ENCODE results near the gene FHIP2A.
"Not testable (repeated sequence)": the region's sequence is repeated elsewhere in the genome, so short reads cannot be mapped to it uniquely, and the experiment has no call there.

Gene FHIP2A, protein sequence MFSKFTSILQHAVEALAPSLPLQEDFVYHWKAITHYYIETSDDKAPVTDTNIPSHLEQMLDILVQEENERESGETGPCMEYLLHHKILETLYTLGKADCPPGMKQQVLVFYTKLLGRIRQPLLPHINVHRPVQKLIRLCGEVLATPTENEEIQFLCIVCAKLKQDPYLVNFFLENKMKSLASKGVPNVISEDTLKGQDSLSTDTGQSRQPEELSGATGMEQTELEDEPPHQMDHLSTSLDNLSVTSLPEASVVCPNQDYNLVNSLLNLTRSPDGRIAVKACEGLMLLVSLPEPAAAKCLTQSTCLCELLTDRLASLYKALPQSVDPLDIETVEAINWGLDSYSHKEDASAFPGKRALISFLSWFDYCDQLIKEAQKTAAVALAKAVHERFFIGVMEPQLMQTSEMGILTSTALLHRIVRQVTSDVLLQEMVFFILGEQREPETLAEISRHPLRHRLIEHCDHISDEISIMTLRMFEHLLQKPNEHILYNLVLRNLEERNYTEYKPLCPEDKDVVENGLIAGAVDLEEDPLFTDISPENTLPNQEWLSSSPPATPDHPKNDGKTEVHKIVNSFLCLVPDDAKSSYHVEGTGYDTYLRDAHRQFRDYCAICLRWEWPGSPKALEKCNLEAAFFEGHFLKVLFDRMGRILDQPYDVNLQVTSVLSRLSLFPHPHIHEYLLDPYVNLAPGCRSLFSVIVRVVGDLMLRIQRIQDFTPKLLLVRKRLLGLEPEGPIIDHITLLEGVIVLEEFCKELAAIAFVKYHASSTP

DNA sequence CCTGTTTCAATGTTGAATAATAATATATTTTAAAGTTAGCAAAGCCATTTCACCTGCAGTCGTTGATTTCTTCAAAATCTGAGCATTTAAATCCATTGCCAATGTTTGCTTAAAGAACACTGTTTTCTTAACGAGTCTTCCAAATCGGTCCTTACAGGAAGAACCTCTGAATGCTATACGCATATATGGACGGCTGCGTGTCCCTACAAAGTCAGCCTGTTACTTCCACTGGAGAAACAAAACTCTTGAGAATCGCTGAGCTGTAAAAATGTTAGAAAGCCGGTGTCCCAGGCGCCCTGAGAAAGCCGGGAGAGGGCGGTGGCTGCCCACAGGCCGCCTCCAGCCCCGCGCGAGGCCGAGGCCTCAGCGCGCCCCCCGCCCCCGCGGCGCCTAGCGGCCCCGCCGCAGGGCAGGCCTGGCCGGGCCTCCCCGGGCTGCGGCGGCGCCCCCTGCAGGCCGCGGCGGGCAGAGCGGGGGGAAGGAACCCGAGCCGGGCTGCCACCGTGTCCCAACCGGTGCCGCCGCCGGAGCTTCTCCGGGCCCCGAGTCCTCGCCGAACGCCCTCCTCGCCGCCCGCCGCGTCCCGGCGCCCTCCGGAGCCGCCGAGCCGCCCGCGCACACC lies at the start of gene FHIP2A:
Gene FHIP2A, plus strand, starts transcription at position 488 of the 622 bp plus-strand sequence. CDS start 299 bp downstream, outside the sequence.
- peak; percentile 89 for DNase-seq

DNA sequence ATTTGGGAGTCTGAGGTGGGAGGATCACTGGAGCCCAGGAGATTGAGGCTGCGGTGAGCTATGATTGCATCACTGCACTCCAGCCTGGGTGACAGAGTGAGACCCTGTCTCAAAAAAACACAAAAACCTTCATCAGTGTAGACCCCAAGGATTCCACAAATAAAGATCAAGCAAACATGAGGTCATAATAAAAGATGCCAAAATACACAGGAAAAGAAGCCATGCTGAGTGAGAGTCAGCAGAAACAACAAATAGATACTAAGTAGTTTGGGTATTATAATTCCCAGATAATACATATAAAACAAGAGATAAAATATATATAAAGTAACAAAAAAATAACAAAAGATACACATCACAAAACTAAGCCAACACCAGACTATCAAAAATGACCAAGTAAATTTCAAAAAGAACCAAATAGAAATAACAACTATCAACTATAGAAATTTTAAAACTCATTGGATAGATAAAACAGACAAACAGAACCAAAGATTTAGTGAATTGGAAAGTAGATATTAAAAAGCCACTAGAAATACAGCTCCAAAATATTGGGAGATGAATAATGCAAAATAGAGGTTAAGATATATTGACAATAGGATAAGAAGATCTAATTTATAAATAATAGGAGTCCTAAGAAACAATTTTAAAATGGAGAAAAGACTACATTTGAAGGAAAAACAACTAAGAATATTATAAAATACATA lies 48.9 kb upstream of the FHIP2A start:
- no peak for DNase-seq

DNA sequence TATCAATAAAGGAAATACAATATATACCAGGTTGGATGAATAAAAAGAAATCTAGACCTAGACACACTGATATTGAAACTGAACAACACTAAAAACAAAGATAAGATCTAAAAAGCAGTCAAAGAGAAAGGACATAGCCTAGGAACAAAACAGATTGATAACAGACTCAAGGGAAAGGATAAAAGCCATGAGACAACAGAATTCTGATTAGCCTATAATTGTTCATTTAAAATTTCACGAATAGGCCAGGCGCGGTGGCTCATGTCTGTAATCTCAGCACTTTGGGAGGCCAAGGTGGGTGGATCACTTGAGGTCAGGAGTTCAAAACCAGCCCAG lies 48.4 kb upstream of the FHIP2A start:
- no peak for DNase-seq

DNA sequence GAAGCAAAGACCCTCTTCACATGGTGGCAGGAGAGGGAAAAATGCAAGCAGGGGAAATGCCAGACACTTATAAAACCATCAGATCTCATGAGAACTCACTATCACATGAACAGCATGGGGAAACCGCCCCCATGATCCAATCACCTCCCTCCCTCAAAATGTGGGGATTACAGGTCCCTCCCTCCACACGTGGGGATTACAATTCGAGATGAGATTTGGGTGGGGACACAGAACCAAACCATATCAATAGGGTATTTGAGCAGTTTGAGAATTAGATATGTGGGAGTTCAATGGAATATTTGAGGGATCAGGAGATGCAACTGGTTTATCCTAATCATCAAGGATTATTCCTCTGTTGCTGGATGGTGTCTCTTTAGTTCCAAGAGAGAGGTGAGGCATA lies 46.5 kb upstream of the FHIP2A start:
- DNase-seq = not testable (repeated sequence)

DNA sequence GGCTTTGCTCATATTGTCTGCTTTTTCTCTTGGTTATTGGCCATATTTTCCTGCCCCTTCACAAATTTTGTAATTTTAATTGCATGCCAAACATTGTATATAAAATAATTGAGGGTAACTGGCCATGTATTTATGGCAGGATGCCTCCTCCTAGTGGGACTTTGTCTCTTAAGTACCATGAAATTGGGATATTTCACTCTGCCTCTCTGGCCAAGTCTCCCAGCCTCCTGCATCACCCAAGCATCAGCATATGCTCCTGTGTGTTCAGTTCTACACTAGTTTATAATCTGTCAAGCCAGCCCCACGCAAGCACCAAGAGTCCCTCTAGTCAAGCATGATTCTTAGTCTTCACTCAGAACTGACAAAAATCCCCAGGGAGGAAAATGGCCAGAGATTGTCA lies 44.2 kb upstream of the FHIP2A start:
- DNase-seq = no peak

DNA sequence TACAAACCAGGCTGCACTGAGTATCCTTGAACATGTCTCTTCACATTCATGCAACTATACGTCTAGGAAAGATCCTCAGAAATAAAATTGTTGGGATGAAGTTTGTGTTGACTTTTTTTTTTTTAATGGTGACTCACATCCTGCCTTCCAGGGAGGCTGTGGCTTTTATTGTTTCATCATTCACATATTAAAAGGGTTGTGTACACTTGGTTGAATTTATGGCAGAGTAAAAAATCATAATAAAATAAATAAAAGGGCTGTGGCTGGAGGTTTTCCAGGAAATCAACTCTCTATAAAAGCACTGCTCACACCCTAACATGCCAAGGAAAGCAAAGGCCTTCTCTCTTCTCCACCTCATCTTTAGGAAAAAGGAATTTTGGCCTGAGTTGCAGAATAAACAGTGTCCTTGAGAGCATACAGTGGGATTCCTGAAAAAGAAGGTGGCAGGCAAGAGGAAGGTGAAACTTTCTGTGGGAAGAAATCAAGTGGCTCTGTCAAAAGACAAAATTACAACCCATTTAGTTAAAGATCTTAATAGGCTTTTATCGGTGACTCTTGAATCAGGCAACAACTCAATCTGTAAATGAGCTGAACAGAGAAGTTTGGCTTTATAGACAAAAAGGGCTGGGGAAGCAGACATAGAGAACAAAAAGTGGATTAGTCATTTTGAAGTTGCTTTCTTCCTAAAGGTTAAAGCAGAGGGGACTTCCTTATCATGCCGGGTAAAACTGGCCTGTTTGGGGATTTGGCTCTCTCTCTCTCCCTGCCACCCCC lies 41.6 kb upstream of the FHIP2A start:
- no peak for DNase-seq

DNA sequence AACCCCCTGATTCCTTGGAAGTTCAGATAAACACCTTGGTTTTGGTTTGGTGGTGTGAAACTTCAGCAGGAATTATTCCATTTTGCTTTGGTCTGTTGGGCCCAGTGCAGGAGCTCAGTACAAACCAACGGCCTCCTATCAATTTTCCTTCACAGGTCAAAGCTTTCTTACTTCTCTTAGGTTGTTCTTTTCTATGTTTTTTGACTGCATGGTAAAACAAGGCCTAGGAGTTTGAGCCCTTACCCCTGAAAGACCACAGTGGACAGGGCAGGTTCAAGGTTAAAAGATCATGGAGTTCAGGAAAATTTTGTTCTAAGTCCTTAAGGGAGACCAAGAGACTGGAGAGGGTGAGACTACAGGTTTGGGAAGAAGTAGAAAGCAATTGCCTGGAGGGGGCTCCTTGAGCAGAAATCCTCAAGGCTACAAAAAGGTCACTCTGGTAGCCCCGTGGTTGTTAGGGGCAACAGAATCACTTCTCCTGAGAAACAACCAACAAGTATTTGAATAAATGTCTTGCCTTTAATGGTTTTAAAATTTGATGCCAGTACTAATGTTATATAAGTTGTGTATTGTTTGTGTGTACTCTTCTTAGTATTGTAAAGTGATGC lies 40.9 kb upstream of the FHIP2A start:
- no peak for DNase-seq

DNA sequence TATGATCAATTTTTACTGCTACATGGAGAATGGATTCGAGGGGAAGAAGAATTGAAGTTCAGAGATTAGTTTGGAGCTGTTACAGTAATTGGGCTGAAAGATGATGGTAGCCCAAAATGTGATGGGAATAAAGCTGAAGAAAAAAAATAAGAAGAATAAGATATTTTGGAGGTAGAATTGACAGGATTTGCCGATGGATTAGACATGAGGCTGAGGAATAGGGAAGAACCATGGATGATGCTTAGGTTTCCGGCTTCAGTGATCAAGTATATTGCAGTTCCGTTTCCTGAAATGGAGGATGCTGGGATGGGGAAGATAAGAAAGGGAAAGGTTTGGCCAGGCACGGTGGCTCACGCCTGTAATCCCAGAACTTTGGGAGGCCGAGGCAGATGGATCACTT lies 38.9 kb upstream of the FHIP2A start:
- DNase-seq = no peak

DNA sequence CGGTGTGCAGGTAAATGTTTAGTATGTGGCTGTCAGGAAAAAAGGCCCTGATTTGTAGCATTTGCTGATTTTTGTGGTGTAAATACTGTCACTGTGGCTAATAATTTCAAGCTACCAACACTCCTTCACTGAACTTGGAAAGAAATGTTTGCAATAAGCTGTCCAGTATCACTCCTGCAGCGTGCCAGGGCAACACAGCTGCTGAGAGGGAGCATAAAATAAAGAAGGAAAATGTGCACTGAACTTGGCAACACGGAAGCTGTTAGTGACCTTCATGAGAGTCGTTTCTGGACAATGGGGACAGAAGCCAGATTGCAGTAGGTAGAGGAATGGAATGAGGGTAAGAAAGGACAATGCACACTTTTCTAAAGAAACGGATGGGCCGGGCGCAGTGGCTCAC lies 37.9 kb upstream of the FHIP2A start:
- no peak for DNase-seq

DNA sequence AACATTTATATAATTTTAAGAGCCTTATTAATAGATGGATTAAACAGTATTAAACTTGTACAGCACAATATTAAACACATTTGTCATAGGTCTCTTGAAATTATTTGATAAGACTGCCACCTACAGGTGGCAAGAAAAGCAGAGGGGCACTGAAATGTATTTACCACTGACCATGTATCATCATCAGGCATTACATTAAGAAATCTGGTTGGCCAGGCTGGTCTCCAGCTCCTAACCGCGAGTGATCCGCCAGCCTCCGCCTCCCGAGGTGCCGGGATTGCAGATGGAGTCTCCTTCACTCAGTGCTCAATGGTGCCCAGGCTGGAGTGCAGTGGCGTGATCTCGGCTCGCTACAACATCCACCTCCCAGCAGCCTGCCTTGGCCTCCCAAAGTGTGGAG lies 35.1 kb upstream of the FHIP2A start:
- DNase-seq = not testable (repeated sequence)

DNA sequence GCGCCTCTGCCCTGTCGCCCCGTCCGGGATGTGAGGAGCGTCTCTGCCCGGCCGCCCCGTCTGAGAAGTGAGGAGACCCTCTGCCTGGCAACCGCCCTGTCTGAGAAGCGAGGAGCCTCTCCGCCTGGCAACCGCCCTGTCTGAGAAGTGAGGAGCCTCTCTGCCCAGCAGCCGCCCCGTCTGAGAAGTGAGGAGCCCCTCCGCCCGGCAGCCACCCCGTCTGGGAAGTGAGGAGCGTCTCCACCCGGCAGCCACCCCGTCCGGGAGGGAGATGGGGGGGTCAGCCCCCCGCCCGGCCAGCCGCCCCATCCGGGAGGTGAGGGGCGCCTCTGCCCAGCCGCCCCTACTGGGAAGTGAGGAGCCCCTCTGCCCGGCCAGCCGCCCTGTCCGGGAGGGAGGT lies 34.4 kb upstream of the FHIP2A start:
- DNase-seq = not testable (repeated sequence)

DNA sequence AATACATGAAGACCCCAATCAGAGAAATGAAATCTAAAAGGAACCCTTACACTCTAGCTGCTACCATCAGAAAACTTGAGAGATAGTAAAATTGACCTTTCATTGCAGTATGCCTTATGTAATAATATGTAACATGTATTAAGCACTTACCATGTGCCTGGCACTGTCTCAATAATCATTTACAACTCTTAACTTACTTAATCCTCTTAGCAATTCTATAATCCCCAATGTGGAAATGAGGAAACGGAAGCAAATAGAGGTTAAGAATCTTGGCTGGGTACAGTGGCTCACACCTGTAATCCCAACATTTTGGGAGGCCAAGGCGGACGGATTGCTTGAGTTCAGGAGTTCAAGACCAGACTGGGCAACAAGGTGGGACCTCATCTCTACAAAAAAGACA lies 29.8 kb upstream of the FHIP2A start:
- no peak for DNase-seq

DNA sequence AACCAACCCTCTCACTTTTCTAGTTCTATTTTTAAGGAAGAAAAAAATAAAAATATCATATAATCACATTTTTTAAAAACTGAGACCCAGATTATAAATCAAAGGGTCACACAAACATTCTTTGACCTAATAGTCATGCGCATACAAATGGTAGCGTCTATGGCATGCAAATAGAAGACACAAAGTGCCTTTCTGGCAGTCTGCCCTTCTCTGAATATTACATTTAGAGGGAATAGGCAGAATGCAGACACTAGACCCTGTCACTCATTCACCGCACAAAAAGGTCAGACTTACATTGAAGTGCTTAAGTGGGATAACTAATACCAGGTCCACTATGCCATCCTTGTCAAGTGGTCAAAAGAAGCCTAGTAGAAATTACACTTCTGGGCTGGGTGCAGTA lies 26.5 kb upstream of the FHIP2A start:
- no peak for DNase-seq

DNA sequence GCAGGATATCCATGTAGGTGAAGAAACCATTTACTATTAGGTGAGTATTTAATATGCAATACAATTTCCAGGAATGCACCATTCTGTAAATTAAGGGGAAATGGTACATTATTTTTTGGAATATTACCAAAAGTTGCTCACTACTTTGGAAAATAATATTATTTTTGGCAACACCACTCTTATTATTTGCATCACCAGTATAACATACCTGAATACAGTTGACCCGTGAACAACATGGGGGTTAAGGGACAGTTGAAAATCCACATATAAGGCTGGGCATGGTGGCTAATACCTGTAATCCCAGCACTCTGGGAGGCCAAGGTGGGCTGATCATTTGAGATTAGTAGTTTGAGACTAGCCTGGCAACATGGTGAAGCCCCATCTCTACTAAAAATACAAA lies 21.2 kb upstream of the FHIP2A start:
- DNase-seq = no peak

DNA sequence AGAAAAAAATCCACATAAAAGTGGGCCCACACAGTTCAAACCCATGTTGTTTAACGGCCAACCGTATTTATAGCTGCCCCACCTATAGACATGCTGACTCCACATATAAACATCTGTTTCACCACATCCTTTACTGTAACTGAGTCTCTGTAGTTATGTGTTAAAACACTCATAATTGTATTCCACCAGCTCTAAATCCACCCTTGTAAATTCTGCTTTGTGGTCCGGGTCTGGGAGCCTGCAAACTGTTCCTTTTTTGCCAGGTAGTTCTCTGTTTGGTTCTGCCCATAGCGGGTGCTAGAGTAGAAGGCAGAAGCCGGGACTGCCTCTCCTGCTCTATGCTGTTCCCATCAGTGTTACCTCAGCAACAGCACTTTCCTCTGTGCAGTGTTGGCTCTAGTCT lies 20.2 kb upstream of the FHIP2A start:
- DNase-seq = no peak

DNA sequence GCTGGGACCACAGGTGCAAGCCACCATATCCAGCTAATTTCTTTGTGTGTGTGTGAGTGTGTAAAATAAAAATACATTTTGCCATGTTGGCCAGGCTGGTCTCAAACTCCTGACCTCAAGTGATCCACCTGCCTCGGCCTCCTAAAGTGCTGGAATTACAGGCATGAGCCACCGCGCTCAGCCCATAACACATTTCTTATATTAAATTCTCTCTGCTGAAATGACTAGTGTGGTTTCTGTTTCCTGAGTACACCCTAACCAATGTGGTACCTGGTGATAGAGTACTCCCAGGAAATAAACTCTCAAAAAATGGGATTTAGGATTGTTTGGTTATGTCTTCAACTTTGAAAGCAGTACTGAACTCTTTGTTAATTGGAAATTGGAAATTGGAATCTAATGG lies 19.4 kb upstream of the FHIP2A start:
- DNase-seq = no peak

DNA sequence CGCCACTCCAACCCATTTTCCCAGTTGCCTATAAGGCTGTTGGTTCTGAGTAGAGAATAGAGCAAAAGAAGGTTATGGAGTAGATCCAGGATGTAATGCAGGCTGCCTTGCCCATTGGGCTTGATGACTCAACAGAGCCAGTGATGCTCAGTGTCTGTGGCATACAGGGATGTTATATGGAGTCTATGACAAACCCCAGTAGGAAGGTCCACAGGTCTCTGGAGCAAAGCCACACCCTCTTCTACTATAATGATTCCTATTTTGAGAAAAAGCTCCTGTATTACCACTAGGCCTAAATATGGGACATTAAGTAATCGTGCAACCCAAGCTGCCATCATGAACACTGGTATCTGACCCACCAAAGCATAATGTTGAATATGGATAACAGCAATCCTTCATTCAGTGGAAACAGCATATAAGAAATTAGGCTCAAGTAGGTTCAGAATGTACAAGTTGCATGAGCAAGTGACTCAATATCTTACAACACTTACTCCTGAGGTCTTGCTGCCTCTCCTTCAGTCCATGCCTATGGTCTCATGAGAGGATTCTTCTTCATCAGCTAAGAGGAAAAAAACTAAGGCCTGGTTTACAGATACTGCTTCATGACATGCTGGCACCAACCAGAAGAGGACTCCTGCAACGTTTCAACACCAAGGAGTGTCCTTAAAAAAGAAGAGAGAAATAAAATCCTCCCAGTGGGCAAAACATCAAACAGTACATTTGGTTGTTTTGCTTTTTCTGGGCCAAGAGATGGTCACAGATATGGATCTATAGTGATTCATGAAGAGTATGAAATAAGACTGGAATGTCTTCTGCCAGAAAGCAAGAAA lies 14.8 kb upstream of the FHIP2A start:
- no peak for DNase-seq

DNA sequence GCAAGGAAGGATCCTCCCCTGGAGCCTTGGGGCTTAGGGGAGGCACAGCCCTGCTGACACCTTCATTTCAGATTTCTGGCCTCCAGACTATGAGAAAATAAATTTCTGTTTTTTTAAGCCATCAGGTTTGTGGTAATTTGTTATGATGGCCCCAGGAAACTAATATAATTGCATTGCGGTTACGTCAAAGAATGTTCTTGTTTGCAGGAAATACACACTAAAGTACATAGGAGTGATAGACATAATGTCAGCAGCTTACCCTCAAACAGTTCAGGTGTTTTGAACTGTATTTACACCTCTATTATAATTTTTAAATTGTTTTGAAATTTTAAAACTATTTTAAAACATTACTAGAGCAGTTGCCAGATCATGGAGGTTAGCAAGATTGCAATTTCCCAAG lies 12.6 kb upstream of the FHIP2A start:
- DNase-seq = no peak

DNA sequence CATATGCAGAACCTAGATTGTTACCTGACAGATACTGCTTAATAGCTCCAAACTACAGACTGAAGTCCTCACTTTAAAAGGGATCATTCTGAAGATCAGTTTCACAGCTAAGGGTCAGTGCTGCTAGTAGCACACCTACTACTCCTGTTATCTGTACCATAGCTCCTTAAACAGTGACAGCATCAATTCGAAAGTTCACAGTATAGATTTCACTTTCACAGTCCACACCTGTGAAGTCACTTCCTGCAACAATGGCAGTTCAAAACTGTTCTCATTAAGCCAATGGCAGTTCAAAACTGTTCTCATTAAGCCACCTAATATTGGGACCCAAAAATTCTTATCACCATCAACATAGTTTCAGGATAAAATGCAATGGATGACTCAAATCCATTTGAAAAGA lies 10.7 kb upstream of the FHIP2A start:
- no peak for DNase-seq

DNA sequence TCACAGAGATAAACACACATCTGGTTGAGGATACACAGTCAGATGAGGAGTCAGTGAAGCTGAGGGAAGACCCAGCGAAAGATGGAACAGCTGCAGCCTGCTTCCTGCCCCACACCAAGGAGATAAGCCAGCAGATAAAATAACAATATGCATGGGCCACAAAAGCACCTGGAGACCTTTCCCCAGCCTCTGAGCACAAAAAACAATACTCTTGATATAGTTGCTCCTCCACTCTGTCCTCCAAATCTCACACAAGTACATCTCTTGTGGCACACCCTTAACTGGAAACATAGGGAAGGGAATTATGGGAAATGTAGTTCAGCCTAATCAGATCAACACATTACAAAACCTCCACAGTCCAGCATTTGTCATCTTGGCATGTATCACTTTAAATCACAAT lies 9.7 kb upstream of the FHIP2A start:
- no peak for DNase-seq

DNA sequence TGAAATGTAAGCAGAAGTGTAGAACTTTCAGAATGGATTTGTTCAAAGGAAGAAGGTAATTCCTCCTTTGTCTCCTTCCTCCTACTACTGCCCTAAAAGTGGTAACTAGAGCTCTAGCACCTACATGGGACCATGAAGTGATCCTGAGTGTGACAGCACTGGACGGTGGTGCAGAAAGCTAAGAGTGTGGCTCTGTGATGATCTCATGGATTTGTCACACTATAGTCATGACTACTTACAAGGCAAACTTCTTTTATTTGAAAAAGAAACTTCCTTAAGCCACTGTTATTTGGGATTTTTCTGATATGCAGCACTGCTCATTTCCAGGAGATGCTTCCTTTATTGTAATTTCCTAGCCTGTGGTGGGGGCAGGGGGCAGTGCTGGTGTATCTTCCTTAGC lies 5.8 kb upstream of the FHIP2A start:
- no peak for DNase-seq

All from right hindlimb (tissue), 1 donor.